ENCODE data around the gene DCBLD1.

DCBLD1 gene

GRCh38 chr6:117472667-117473066 lies 9.8 kb upstream of the DCBLD1 start:
- no CpG with 5 or more reads among the region's 3 CpGs for WGBS, 2 donors (ENCODE audit: extremely low coverage in 2 of 2, insufficient read length in 2 of 2, insufficient replicate concordance in 1 of 2)
- Histone ChIP-seq H3K79me1 (ENCODE audit: low read depth, low read length) (no peaks in the 10 kb centered on the region), H3K9ac (ENCODE audit: low read depth, low read length, poor library complexity) (no peak overlapping the region)

GRCh38 chr6:117473401-117473800 lies 9.1 kb upstream of the DCBLD1 start:
- Histone ChIP-seq H4K8ac (ENCODE audit: low read depth, low read length) (no peak overlapping the region), H3K14ac (ENCODE audit: low read length) (no peak overlapping the region), H3K9ac (ENCODE audit: low read depth, low read length, poor library complexity) (no peak overlapping the region), H2BK5ac (ENCODE audit: low read length) (no peak overlapping the region), H3K4me2 (ENCODE audit: insufficient read depth, low read length, poor library complexity, severe bottlenecking) (no peak overlapping the region), H2AFZ (ENCODE audit: low read length) (no peak overlapping the region), H3K18ac (ENCODE audit: low read length) (no peak overlapping the region), H3K27me3 (ENCODE audit: control insufficient read depth in 3 of 3, insufficient read depth in 3 of 3, low read depth in 1 of 3, low read length in 3 of 3) (peaks cover 0 to 7% (median 0%) of the 10 kb centered on the region in 3 experiments), H2BK120ac (ENCODE audit: low read depth, low read length) (no peak overlapping the region), H3K79me1 (ENCODE audit: low read depth, low read length) (no peaks in the 10 kb centered on the region), H2AK5ac (ENCODE audit: low read depth, low read length) (no peak overlapping the region), H4K91ac (ENCODE audit: low read depth, low read length, poor library complexity) (no peak overlapping the region), H3K23ac (ENCODE audit: low read depth, low read length, poor library complexity) (no peak overlapping the region), H3K4ac (ENCODE audit: low read length) (no peak overlapping the region), H2BK12ac (ENCODE audit: low read length) (no peak overlapping the region), H3K4me3 (ENCODE audit: low read length in 2 of 2) (no peak overlapping the region), H3K27ac (replicated peaks; ENCODE audit: low read length) (no peak overlapping the region), H2BK15ac (ENCODE audit: low read length) (no peak overlapping the region), H3K36me3 (replicated peaks in 1 of 2; ENCODE audit: control insufficient read depth in 2 of 2, insufficient read depth in 2 of 2, low read length in 2 of 2) (no peaks in the 10 kb centered on the region), H3K9me3 (replicated peaks in 1 of 2; ENCODE audit: control insufficient read depth in 2 of 2, insufficient read depth in 1 of 2, low read depth in 1 of 2, low read length in 2 of 2) (no peaks in the 10 kb centered on the region), H3K4me1 (ENCODE audit: control insufficient read depth in 2 of 2, insufficient read depth in 1 of 2, low read depth in 1 of 2, low read length in 2 of 2) (peaks cover 0 to 3% of the 10 kb centered on the region in 2 donors)
- no peak for DNase-seq (ENCODE audit: low spot score)
- no CpG with 5 or more reads among the region's 1 CpG for WGBS, 2 donors (ENCODE audit: extremely low coverage in 2 of 2, insufficient read length in 2 of 2, insufficient replicate concordance in 1 of 2)

More at GRCh38 chr6:117472667-117473066, 9.8 kb upstream of the DCBLD1 start:
- Histone ChIP-seq H4K8ac (ENCODE audit: low read depth, low read length) (no peak overlapping the region), H2BK15ac (ENCODE audit: low read length) (no peak overlapping the region), H3K18ac (ENCODE audit: low read length) (no peak overlapping the region), H3K27me3 (ENCODE audit: control insufficient read depth in 3 of 3, insufficient read depth in 3 of 3, low read depth in 1 of 3, low read length in 3 of 3) (peaks cover 0 to 7% (median 0%) of the 10 kb centered on the region in 3 experiments), H3K27ac (replicated peaks; ENCODE audit: low read length) (no peak overlapping the region), H3K4me1 (ENCODE audit: control insufficient read depth in 2 of 2, insufficient read depth in 1 of 2, low read depth in 1 of 2, low read length in 2 of 2) (no peaks in the 10 kb centered on the region), H3K9me3 (replicated peaks in 1 of 2; ENCODE audit: control insufficient read depth in 2 of 2, insufficient read depth in 1 of 2, low read depth in 1 of 2, low read length in 2 of 2) (no peaks in the 10 kb centered on the region), H2BK12ac (ENCODE audit: low read length) (no peak overlapping the region), H3K4me3 (ENCODE audit: low read length in 2 of 2) (no peak overlapping the region), H2BK120ac (ENCODE audit: low read depth, low read length) (no peak overlapping the region), H3K4ac (ENCODE audit: low read length) (no peak overlapping the region), H4K91ac (ENCODE audit: low read depth, low read length, poor library complexity) (no peak overlapping the region), H2AK5ac (ENCODE audit: low read depth, low read length) (no peak overlapping the region), H3K14ac (ENCODE audit: low read length) (no peak overlapping the region), H2AFZ (ENCODE audit: low read length) (no peak overlapping the region), H3K36me3 (replicated peaks in 1 of 2; ENCODE audit: control insufficient read depth in 2 of 2, insufficient read depth in 2 of 2, low read length in 2 of 2) (no peaks in the 10 kb centered on the region), H3K4me2 (ENCODE audit: insufficient read depth, low read length, poor library complexity, severe bottlenecking) (no peak overlapping the region), H2BK5ac (ENCODE audit: low read length) (no peak overlapping the region), H3K23ac (ENCODE audit: low read depth, low read length, poor library complexity) (no peak overlapping the region)
- DNase-seq (ENCODE audit: low spot score): no peak

- peak overlapping the region; percentile 57 for H2AFZ ChIP-seq (ENCODE audit: low read length)
- WGBS, 2 donors (ENCODE audit: extremely low coverage in 2 of 2, insufficient read length in 2 of 2, insufficient replicate concordance in 1 of 2): no CpG with 5 or more reads among the region's 4 CpGs
- no peak overlapping the region for H3K4me2 ChIP-seq (ENCODE audit: insufficient read depth, low read length, poor library complexity, severe bottlenecking)
- peaks cover 4 to 23% (median 22%) of the 10 kb centered on the region in 3 experiments for H3K27me3 ChIP-seq (ENCODE audit: control insufficient read depth in 3 of 3, insufficient read depth in 3 of 3, low read depth in 1 of 3, low read length in 3 of 3)
- no peak overlapping the region for H3K18ac ChIP-seq (ENCODE audit: low read length)
- H3K79me1 ChIP-seq (ENCODE audit: low read depth, low read length): no peaks in the 10 kb centered on the region
- no peak overlapping the region for H4K91ac ChIP-seq (ENCODE audit: low read depth, low read length, poor library complexity)
- no peak overlapping the region for H3K14ac ChIP-seq (ENCODE audit: low read length)
- H3K4me3 ChIP-seq (ENCODE audit: low read length in 2 of 2): no peak overlapping the region
- no peaks in the 10 kb centered on the region for H3K36me3 ChIP-seq (replicated peaks in 1 of 2; ENCODE audit: control insufficient read depth in 2 of 2, insufficient read depth in 2 of 2, low read length in 2 of 2)
- H3K9me3 ChIP-seq (replicated peaks in 1 of 2; ENCODE audit: control insufficient read depth in 2 of 2, insufficient read depth in 1 of 2, low read depth in 1 of 2, low read length in 2 of 2): no peaks in the 10 kb centered on the region
- no peak overlapping the region for H3K27ac ChIP-seq (replicated peaks; ENCODE audit: low read length)
- no peak overlapping the region for H3K4ac ChIP-seq (ENCODE audit: low read length)
- DNase-seq (ENCODE audit: low spot score): no peak
- H2BK12ac ChIP-seq (ENCODE audit: low read length): no peak overlapping the region
- H2BK15ac ChIP-seq (ENCODE audit: low read length): no peak overlapping the region
- H3K23ac ChIP-seq (ENCODE audit: low read depth, low read length, poor library complexity): no peak overlapping the region
- no peak overlapping the region for H2BK120ac ChIP-seq (ENCODE audit: low read depth, low read length)
- peaks cover 3% of the 10 kb centered on the region in 2 donors for H3K4me1 ChIP-seq (ENCODE audit: control insufficient read depth in 2 of 2, insufficient read depth in 1 of 2, low read depth in 1 of 2, low read length in 2 of 2)
- no peak overlapping the region for H4K8ac ChIP-seq (ENCODE audit: low read depth, low read length)
- H3K9ac ChIP-seq (ENCODE audit: low read depth, low read length, poor library complexity): no peak overlapping the region
- H2BK5ac ChIP-seq (ENCODE audit: low read length): no peak overlapping the region
- H2AK5ac ChIP-seq (ENCODE audit: low read depth, low read length): no peak overlapping the region
Measured at GRCh38 chr6:117477988-117478852, 4.3 kb upstream of the DCBLD1 start.

GRCh38 chr6:117478853-117479231 lies 3.6 kb upstream of the DCBLD1 start:
- Histone ChIP-seq H3K9me3 (replicated peaks in 1 of 2; ENCODE audit: control insufficient read depth in 2 of 2, insufficient read depth in 1 of 2, low read depth in 1 of 2, low read length in 2 of 2) (no peaks in the 10 kb centered on the region), H3K27me3 (ENCODE audit: control insufficient read depth in 3 of 3, insufficient read depth in 3 of 3, low read depth in 1 of 3, low read length in 3 of 3) (peaks cover 4 to 26% (median 23%) of the 10 kb centered on the region in 3 experiments), H4K8ac (ENCODE audit: low read depth, low read length) (no peak overlapping the region), H3K9ac (ENCODE audit: low read depth, low read length, poor library complexity) (no peak overlapping the region), H3K18ac (ENCODE audit: low read length) (no peak overlapping the region), H3K23ac (ENCODE audit: low read depth, low read length, poor library complexity) (no peak overlapping the region), H2BK5ac (ENCODE audit: low read length) (no peak overlapping the region), H3K14ac (ENCODE audit: low read length) (no peak overlapping the region), H3K27ac (replicated peaks; ENCODE audit: low read length) (no peak overlapping the region), H2AK5ac (ENCODE audit: low read depth, low read length) (no peak overlapping the region), H2BK15ac (ENCODE audit: low read length) (no peak overlapping the region), H3K79me1 (ENCODE audit: low read depth, low read length) (no peaks in the 10 kb centered on the region), H3K4me2 (ENCODE audit: insufficient read depth, low read length, poor library complexity, severe bottlenecking) (no peak overlapping the region), H3K4me1 (ENCODE audit: control insufficient read depth in 2 of 2, insufficient read depth in 1 of 2, low read depth in 1 of 2, low read length in 2 of 2) (peaks cover 3% of the 10 kb centered on the region in 2 donors), H2BK12ac (ENCODE audit: low read length) (no peak overlapping the region), H2AFZ (ENCODE audit: low read length) (peak overlapping the region; percentile 57), H3K4ac (ENCODE audit: low read length) (no peak overlapping the region), H2BK120ac (ENCODE audit: low read depth, low read length) (no peak overlapping the region), H3K36me3 (replicated peaks in 1 of 2; ENCODE audit: control insufficient read depth in 2 of 2, insufficient read depth in 2 of 2, low read length in 2 of 2) (no peaks in the 10 kb centered on the region), H3K4me3 (ENCODE audit: low read length in 2 of 2) (no peak overlapping the region), H4K91ac (ENCODE audit: low read depth, low read length, poor library complexity) (no peak overlapping the region)
- no CpG with 5 or more reads among the region's 6 CpGs for WGBS, 2 donors (ENCODE audit: extremely low coverage in 2 of 2, insufficient read length in 2 of 2, insufficient replicate concordance in 1 of 2)
- no peak for DNase-seq (ENCODE audit: low spot score)
